Measurements from ENCODE around the gene APOBEC3B.
A peak's percentile ranks its signal among the peaks of the same experiment; 100 is the strongest.
"Not testable (repeated sequence)": the region's sequence is repeated elsewhere in the genome, so short reads cannot be mapped to it uniquely, and the experiment has no call there.

The APOBEC3B gene

DNA sequence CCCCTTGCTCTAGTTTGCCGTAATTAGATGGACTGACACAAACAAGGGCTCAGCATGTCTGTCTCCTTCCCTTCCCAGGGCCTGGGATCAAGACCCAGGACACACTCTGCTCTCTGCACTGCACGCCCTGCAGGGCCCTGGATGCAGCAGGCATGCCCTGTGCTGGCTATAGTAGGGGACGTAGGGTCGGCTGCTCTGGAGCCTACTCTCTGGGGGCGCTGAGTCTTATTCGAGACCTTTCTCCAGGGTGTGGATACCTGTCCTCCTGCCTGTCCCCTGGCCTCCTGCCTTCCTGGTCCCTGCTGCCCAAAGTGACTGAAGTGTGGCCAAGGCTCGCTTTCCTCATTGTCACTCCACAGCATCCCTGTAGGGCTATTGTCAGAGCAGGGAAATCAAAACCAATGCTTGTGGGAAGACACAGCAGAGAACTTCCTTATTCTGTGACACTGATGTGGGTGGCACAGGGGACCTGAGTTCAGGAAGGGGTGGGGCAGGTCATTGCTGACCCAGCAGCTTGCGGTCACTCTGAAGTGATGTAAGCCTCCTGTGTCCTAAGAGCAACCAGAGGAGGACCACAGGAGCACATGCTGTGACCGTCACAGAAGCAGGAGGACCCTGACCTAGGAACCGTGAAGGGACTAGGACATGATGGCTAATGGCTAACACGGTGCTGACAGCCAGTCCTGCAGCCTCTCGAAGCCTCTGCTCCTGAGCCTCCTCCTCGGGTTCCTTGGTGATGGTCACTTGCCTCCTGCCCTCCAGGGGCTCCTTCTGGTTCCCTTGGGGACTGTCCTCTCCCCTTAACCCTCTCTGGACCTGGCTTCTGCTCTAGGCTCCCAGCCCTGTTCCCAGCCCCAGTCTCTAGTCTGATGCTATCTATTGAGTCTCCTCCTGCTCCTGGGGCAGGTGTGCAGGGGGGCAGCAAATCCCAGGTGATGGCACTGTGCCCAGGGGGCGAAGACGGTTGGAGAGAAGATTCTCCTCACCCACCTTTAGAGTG lies 14.4 kb upstream of the APOBEC3B start:
- peak; percentile 70 to 86 for DNase-seq

DNA sequence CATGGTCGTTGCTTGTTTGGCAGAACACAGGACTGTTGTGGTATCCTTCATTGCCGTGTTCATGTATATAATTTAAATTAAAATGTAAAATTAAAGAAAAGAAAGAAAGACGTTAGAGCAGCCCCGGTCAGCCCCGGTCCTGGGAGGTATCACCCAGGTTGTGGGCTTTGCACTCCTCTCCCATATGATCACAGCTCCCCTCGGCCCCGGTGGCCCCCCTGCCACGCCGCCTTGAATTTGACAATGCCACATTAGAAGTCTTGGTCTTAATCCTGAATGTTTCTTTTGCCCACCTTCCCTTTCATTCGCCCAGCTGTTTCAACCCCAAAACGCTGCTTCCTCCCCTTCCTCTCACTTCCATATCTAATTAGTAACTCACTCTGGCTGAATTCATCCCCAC lies 13.3 kb upstream of the APOBEC3B start:
- DNase-seq = no peak

DNA sequence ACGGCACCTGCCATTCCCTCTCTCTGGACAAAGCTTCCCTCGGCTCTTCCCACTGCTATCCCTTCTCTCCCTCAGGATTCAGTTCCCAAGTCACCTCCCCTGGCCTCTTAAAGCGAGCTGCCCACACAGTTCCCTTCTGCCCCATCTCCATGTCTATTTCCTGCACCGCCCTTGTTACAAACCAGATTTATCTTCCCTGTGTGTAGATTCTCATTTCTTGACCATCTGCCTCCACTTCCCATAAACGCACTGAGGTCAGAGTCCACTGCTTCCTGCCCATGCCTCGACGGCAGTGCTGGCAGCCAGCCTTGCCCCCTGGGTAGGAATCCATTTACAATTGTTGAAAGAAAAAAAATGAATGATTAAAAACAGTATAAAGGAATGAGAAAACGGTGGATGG lies 11.6 kb upstream of the APOBEC3B start:
- DNase-seq = no peak

DNA sequence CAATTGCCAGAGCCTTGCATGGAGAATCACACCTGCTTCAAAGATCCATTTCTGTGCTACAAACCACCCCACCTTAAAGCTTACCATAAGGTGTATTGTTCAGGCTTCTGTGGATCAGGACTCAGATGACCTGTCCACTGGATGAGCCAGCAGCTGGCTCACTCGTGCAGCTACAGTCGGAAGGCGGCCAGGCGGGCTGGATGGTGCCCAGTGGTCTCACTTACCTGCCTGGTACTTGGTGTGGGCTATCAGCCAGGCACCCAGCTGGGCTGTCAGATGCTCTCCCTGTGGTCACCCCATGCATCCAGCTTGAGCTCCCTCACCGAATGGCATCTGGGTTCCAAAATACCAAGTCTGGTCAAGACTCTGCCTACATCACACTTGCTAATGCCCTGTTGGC lies 10.9 kb upstream of the APOBEC3B start:
- DNase-seq = no peak

DNA sequence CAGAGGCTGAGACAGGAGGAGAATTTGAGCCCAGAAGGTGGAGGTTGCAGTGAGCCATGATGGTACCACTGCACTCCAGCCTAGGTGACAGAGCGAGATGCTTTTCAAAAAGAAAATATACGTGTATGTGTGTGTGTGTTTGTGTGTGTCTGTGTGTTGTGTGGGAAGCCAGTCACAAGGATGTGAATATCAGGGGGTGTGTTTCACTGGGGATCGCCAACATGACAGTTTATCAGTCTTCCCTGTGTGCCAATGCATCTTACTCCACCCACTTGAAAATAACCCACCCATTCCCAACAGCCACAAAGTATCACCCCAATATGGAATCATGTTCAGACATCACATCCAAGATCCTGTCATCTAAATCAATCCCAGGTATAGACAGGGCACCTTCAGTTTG lies 10.4 kb upstream of the APOBEC3B start:
- DNase-seq = no peak

DNA sequence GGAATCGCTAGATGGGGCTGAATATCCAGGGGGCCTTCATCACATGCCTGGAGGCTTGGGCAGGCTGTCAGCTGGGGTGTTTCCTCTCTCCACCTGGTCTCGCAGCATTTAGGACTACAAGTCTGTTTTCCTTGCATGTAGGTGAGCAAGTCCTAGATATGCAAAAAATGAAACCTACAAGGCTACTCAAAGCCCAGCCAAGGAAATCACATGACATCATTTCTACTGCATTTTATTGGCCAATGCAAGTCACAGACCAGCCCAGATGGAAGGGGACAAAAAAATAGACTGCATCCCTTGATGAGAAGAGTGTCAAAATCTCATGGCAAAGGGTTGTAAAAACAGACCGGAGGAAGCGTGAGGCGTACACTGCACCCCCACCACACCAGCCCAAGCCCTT lies 9.6 kb upstream of the APOBEC3B start:
- DNase-seq = no peak

DNA sequence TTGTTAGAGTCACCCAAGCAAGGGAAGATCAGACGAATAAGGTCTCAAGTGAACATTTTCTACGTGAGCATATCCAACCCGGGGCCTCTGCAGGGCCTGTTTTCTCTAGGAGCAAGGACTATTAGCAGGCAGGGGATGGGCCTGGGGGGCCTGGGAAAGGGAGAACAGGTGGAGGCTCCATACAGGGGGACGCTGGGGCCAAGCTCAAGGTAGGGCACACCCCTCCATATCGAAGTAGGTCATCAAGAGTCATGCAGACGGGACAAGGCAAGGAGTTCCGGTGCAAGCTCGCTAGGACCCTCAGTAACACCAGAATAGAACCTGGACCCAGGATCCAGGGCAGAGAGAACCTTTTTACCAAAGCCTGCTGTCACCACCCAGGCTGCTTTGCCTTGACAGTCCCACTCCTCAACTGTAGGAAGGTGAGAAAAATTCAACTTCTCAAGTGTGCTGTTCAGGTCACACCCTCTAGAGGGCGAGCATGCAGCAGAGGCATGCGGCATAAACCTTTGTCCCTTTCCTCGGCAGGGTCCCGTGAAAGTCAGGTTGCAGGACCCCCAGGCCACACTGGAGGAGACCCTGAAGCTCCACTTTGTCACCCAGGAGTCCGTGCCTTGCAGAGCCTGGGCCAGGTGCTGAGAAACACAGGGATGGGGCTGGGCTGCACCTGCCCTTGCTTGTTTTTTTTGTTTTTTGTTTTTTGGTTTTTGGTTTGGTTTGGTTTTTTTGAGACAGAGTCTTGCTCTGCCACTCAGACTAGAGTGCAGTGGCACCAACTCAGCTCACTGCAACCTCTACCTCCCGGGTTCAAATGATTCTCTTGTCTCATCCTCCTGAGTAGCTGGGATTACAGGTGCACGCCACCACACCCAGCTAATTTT lies 8.6 kb upstream of the APOBEC3B start:
- peak; percentile 17 to 19 for DNase-seq

DNA sequence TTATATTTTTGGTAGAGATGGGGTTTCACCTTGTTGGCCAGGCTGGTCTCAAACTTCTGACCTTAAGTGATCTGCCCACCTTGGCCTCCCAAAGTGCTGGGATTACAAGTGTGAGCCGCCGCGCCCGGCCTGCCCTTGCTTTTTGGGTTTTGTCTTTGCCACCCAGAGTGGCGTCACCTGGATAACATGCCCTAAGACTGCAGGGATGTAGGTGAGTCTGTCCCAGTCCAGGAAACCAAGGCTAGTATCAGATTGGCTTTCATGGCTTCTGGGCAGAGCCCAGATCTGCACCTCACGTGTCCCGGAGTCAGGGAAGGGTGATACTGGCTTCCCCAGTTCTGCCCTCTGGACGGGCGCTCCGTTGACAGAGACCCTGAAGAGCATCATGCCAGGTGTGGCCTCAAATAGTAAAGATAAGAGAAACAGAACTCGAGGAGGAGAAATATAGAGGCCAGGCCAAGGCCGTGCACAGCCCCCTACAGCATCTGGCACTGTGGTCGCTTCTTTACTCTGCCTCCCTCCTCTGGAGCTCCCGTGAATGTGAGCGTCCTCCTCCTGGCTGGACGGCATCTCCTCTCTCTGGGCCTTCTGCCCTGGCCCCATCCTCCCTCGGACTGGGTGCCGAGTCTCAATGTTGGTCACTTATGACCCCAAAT lies 7.8 kb upstream of the APOBEC3B start:
- DNase-seq = no peak

DNA sequence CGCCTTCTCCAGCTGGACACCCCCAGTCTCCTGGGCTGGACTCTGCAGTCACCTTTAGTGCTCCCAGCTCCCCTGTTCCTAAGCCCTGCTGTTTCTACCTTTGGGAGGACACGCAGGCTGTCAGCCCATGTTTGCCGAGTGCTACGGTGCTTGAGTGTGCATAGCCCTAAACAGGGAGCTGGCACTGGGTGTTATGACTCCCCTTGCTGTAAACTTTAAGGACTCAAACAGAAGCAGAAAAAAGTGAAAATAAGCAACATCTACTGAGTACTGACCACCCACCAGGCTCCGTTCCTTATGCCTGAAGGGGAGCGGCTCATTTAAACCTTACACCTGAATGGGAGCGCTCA lies 7.3 kb upstream of the APOBEC3B start:
- no peak for DNase-seq

DNA sequence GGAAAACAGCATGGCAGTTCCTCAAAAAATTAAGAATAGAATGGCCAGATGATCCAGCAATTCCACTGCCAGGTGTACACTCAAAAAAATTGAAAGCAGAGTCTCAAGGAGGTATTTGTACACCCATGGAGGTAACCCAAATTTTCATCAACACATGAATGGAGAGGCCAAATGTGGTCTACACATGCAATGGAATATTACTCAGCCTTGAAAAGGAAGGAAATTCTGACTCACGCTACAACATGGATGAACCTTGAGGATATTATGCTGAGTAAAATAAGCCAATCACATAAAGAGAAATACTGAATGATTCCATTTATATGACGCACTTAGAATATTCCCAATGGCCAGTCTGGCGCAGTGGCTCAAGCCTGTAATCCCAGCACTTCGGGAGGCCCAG lies 4.9 kb upstream of the APOBEC3B start:
- not testable (repeated sequence) for DNase-seq

DNA sequence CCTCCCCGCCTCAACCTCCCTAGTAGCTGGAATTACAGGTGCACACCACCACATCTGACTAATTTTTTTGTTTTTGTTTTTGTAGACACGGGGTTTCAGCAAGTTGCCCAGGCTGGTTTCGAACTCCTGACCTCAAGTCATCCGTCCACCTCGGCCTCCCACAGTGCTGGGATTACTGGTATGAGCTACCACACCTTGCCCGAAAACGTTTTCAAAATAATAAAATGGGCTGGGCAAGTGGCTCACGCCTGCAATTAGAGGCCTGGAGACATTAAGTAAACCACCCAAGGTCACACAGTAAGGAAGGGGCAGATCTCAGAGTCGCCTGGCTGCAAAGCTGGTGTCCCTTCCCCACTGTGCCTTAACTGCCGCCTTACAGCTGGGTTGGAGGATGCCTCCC lies 1.6 kb upstream of the APOBEC3B start:
- not testable (repeated sequence) for DNase-seq

DNA sequence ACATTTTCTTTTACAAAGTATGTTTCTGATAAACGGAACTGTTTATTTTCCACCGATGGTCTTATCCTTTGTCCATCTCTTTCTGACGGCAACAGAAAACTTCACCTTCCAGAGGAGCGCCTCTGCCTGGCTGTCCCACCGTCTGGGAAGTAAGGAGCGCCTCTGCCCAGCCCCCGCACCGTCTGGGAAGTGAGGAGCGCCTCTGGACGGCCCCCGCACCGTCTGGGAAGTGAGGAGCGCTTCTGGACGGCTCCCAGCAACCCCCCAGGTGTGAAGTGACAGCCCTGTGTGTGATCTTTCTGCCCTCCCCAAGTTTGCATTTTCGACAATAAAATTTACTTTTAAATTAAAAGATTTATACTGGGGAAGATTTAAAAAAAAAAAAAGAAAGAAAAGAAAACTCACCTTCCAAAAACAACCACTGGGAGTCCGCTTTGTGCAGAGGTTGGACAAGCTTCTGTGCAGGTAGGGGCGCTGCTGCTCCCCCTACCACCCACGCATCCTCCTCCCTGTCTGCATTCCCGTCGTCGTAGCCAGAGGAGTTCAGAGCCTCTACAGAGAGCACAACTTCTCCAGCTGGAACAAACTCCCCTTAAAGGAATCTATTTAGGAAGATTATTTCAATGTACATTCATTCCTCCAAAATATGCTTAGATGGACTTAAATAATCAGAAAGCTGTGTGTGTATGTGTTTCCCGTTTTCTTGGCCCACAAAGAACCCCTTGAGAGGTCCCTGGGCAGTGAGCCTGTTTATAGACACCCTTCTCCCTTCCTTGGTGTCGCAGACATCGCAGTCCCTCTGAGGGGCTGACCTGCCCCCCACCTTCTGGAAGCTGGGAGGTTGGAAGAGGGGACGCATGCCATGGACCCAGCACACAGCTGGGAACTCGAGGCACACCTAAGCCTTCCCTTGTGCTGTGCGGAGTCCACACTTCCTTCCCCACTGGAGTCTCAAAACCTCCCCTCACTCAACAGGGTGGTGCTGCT lies 849 bp upstream of the APOBEC3B start:
- DNase-seq = no peak

DNA sequence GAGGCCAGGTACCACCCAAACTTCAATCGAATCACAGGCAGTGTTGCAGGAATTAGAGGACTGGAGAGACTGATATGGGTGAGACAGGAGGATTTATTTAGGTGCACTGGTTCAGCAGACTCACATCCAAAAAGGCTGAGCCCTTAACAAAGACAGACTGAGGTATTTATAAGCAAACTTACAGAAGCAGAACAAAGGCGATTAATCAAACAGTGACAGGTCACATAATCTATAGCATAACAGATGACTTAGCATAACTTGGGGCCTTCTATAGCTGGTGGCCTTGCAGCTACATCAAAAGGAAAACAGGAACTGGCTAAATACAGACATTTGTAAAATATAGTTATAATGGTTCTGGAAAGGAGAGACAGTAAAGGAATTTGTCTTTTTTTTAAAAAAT lies 2.1 kb downstream of the APOBEC3B start:
- no peak for DNase-seq

DNA sequence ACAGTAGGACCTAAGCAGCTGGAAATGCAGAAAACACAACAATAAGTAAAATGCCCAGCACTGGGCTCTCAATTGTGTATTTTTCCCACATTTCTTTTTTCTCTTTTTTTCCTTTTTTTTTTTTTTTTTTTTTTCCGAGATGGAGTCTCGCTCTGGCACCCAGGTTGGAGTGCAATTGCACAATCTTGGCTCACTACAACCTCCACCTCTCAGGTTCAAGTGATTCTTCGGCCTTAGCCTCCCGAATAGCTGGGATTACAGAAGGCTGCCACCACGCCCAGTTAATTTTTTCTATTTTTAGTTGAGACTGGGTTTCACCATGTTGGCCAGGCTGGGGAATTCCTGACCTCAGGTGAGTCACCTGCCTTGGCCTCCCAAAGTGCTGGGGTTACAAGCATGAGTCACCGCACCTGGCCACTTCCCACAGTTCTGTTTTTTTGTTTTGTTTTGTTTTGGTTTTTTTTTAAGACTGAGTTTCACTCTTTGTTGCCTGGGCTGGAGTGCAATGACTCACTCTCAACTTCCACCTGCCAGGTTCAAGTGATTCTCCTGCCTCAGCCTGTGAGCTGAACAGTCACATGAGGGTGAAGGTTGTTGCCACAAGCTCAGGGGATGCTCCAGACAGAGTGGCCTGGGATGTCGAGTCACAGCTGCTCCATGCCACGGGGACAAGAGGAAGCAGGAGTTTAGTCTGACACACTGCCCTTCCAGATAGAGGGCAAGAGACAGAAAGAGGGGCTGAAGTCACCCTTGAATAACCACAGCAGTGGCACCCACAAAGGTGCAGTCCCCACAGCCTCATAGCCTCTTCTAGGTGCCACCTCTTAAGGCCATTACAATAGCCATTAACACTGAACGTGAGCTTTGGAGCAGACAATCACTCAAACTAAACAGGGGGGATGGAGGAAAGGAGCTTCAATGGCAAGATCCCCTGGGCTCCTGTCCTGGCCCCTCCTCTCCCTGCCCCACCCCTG lies 2.9 kb downstream of the APOBEC3B start:
- DNase-seq = not testable (repeated sequence)

DNA sequence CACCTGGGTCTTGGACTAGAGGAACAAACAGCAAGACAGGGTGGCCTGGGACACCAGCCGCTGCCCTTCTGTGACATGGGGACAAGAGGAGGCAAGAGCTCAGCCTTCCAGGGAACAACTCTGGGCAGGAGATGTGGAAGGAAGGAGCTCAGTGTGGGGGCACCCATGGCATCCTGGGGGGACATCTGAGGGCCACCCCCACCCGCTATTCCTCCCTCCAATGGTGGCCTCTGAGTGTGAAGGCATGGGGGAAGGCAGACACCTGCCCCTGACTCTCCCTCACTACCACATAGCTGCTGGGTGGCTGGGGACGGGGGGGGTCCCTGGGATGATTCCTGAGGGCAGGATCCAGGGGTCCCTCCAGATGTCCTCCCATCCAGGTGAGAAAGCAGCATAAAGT lies 4.5 kb downstream of the APOBEC3B start:
- DNase-seq = no peak

DNA sequence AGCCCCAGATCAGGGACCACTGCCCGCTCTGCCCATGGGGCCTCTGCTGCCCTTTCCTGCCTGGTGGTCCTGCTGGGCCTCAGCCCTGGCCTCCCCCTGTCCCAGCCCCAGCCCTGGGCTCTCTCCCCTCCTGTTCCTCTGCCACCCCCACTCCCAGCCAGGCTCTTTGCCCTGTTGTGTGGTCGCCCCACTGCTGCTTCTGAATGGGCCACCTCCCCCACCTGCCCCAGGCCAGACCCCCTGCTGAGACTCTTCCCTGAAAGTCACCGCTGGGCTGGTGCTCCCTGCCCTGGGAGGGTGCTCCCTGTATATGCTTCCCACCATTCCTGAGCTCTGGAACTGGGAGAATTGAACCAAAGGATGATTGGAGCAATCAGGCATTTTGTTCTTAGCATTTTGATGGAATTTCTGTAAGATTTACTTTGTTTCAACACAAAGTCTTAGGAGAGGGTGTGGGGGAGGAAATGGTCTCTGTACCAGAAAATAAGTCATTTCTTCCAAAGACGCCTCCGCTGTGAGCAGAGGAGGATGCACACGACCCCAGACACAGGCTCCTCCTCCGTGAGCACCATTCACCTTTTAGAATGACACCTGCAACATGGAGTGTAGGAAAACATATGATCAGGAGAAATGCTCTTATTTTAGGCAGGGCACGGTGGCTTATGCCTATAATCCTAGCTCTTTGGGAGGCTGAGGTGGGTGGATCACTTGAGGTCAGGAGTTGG lies 5.2 kb downstream of the APOBEC3B start:
- no peak for DNase-seq

DNA sequence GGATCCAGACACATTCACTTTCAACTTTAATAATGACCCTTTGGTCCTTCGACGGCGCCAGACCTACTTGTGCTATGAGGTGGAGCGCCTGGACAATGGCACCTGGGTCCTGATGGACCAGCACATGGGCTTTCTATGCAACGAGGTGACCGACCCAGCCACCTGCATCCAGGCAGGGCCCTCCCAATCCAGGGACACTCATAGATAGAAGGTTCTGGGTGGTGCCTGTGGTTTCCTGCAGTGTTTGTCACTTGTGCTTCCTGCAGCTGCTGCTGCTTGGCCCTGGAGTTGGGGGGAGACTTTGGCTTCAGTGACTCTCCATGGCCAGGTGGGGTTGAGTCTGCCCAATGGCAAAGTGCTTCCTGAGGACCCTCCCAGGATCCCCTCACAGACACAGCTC lies 7.3 kb downstream of the APOBEC3B start:
- no peak for DNase-seq

DNA sequence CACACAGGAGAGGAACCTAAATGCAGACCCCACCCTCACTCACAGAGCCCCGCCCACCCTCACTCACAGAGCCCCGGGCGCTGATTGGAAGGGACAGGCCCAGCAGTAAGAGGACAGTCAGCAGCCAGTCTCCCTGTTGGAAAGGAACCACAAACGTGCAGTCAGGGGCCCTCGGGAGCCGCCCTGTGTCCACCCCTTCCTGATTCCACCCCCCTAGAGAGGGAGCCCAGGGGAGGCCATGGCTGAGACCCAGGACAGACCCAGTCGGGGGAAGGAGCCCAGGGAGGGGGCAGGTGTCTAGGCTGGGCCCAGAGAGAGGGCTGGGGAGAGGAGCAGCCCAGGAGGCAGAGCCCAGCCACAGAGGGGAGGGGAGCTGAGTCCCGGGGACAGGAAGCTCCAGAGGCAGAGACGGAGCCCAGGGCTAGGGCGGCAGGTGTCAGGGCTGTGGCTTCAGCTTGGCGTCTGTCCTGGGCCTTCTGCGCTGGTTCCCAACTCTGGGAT lies 10.8 kb downstream of the APOBEC3B start:
- not testable (repeated sequence) for DNase-seq

DNA sequence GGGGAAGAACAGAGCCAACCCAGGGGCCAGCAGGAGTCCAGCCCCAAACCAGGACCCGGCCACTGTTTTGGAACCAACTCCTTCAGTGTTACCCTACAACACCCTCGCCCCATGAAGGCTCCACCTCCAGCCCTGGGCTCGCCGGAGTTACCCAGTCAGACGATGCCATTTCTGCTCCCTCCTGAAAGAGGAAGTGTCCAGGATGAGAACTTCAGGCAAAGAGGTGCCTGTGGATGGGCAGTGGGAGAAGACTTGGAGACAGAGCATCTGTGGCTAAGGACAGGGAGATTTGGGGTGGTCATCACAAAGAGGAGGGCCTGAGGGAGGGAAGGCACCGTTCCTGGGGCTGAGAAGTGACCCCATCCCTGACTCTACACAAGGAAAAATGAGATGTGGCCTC lies 14.0 kb downstream of the APOBEC3B start:
- no peak for DNase-seq

DNA sequence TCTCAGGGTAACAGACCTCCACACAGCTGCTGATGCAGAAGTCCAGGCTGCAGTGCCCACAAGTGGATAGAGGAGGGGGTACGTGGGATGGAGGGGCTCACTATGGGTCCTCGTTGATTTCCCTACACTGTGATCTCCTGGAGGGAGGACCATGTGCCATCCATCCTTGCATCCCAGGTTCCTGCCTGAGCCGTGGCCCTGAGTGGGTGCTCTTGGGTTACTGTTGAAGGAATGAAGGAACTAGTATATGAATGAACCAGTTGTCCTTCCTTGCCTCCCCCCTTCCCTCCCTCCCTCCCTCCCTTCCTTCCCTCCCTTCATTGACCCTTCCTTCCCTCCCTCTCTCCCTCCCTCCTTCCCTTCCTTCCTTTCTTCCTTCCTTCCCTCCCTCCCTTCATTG lies 15.4 kb downstream of the APOBEC3B start:
- DNase-seq = no peak

Measured in AML-193 (cell line).